PC-3 (cell line): ENCODE results near the gene XPR1.

Experiments used
- EZH2 ChIP-seq: fragments of 300-600 bp; sonication (generic); IDR thresholded peaks from one replicate; pipeline ENCODE4 v1.6.1; 2017; ENCODE audit warnings: antibody characterized with exemption, mild to moderate bottlenecking, low read length; ENCODE audit not compliant: unreplicated experiment
- EZH2phosphoT487 ChIP-seq: fragments of 300-600 bp; sonication (generic); IDR thresholded peaks from 2 replicates; pipeline ENCODE4 v1.6.1; 2018; ENCODE audit warnings: mild to moderate bottlenecking, antibody characterized with exemption, low read length, borderline replicate concordance
- TF ChIP-seq, protein P1 (sequence below): fragments of 300-600 bp; sonication (generic); conservative IDR thresholded peaks from 2 replicates; pipeline ENCODE4 v1.5.1; 2017; ENCODE audit warnings: antibody characterized with exemption, low read depth, mild to moderate bottlenecking, low read length

- TF ChIP-seq, protein P1, sequence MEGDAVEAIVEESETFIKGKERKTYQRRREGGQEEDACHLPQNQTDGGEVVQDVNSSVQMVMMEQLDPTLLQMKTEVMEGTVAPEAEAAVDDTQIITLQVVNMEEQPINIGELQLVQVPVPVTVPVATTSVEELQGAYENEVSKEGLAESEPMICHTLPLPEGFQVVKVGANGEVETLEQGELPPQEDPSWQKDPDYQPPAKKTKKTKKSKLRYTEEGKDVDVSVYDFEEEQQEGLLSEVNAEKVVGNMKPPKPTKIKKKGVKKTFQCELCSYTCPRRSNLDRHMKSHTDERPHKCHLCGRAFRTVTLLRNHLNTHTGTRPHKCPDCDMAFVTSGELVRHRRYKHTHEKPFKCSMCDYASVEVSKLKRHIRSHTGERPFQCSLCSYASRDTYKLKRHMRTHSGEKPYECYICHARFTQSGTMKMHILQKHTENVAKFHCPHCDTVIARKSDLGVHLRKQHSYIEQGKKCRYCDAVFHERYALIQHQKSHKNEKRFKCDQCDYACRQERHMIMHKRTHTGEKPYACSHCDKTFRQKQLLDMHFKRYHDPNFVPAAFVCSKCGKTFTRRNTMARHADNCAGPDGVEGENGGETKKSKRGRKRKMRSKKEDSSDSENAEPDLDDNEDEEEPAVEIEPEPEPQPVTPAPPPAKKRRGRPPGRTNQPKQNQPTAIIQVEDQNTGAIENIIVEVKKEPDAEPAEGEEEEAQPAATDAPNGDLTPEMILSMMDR: no peak
- TF ChIP-seq EZH2phosphoT487 (no peak), EZH2 (no peak)
These were observed 45.8 kb upstream of the XPR1 start for GRCh38 chr1:180585994-180586359.
